GM19324 (cell line): ENCODE data around the gene NFS1.
A peak's percentile ranks its signal among the peaks of the same experiment; 100 is the strongest.
"Not testable (repeated sequence)": the region's sequence is repeated elsewhere in the genome, so short reads cannot be mapped to it uniquely, and the experiment has no call there.

Source experiments
- ATAC-seq: cut with Tn5 transposase; IDR thresholded peaks from one replicate; pipeline ENCODE4 v1.9.1; 2021; ENCODE audit warnings: mild to moderate bottlenecking, moderate library complexity; ENCODE audit not compliant: unreplicated experiment, low FRiP score

The NFS1 gene

DNA sequence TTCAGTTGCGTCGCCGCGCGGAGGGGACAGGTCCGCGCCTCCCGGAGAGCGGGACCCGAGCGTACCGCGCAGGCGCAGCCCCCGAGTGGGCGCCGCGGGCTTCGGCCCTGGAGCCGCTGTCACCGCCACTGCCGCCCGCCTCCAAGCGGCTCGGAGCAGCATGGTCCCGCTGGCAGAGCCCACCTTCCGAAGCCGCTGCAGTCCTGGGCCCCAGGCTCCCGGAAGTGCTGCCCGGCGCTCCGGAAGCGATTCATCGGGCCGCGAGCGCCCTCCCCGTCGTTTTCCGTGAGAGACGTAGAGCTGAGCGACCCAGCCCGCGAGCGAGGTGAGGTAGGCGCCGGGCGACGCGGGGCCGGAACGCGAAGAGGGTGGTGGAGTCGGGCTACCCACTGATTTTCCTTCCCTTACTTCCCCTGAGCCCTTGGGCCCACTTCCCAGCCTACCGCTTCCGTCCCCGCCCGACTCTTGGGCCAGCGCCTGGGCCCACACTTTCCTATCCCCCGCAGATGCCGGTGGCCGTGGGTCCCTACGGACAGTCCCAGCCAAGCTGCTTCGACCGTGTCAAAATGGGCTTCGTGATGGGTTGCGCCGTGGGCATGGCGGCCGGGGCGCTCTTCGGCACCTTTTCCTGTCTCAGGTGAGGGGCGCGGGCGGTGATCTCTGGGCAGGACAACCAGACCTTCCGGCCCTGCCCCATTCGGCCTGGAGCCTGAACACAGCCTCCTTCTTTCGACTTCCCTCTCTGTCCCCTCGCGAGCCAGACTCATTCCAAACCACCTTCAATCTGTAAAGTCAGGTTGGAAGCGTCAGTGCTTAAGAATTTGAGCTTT is at the start of gene NFS1, which contains the start of gene ROMO1:
TSS of gene NFS1 (minus strand) at position 226 of the 830 bp plus-strand sequence. CDS start at position 162, 64 bp downstream.
TSS of gene ROMO1 (plus strand) at position 279 of the 830 bp plus-strand sequence. CDS start at position 507, 228 bp downstream.
- peak; percentile 55 for ATAC-seq

DNA sequence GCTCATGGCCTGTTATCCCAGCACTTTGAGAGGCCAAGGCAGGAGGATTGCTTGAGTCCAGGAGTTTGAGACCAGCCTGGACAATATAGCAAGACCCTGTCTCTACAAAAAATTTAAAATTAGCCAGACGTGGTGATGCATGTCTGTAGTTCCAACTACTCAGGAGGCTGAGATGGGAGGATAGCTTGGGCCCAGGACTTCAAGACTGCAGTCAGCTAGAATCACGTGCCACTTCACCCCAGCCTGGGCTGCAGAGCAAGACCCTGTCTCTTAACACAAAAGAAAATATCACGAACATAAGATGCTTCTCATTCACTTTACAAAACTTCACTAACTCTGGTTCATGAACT is 45.3 kb upstream of the NFS1 start:
- ATAC-seq = not testable (repeated sequence)

DNA sequence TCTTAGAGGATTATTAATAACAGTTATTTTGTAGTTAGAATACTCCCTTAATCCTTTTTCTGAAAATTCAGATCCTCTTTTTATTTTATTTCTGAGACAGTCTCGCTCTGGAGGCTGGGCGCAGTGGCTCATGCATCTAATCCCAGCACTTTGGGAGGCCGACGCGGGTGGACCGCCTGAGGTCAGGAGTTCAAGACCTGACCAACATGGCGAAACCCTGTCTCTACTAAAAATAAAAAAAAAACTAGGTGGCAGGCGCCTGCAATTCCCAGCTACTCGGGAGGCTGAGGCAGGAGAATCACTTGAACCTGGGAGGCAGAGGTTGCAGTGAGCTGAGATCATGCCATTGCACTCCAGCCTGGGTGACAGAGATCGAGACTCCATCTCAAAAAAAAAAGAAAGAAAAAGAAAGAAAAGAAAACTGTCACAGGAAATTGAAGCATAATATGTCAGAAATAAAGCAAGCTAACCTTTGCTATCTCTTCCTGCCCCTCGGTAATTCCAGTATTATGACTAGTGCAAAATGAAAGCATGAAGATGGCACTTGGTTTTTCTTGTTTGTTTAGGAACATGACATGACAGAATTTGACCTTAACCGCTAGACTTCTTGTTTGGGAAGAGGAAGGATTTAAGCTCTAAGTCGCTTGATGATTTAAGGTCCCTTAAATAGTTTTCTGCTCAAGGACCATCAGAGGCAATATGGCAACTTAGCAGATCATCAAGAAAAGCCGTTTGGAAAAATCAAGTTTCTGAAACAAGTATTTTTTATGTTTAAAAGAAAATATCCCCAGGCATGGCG is 44.7 kb upstream of the NFS1 start:
- ATAC-seq = no peak

DNA sequence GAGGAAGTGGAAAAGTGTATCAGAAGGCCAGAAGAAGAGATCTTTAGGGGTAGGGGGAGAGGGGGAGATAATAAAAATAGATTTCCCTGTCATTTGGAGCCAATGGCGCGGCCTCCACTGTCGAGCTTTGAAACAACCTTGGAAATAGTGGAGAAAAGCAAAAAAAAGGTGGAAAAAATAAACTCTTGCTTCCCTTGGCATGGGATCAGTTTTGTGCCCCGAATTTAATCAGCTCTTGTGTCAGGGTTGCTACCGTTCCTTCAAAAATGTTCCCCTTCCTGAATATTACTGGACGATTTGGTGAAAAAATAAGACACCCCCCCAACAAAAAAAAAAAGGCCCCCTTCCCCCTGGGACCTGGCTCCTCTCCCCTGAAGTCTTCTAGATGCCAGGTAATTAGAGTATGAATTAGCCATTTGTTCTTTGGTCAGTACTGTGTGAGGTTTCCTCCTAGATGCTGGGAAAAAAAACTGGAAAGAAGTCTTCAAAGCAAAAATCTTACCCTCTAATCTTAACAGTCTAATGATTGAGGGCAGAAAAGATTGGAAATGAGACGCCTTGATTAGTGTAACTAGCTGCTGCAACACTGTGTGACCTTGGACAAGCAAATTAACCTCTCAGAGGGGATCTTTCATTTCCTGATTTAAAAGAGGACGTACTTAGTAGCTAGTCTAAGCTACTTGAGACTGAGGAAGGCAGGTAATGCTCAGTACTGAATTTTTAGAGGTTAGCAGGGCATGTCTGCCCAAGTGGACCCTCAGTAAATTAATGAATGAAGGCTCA is 43.8 kb upstream of the NFS1 start:
- no peak for ATAC-seq

DNA sequence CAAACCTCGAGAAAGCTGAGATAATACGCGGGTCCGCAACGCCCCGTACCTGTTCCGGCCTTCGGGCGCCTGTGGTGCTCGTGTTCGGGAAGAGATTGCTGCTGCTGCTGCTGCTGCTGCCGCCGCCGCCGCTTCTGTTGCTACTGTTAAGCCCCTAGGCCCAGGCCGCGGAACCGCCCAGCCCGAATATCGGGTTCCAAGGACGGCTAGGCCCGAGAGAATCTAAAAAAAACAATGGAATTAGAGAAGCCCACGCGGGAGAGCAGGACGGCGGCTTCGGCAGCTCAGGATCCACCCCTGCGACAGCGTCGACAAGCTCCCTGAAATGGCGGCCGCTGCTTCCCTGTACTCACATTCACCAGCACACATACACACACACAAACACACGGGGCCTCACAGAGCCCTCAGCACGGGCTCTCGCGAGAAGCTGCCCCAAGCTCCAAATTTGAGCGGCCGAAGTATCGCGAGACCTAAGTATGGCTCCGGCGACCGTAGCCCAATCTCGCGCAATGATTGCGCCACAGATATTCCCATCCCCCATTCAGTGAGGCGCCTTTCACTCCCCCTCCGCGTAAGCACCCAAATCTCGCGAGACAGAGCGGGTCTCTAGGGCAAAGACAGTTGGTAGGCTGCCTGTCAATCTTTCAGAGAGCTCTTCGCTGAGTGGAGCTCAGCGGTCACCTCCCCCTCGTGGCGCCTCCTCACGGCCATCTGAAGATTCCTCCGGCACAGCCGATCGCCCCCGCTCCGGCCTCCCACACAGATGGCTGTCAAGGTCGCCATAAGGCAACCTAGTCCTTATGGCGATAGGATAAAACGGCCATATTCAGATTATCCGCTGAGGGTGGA is 43.0 kb upstream of the NFS1 start, which contains the start of gene RBM39:
TSS of gene RBM39 (minus strand) at position 369 of the 849 bp plus-strand sequence. CDS start 1,386 bp downstream, outside the sequence.
- peak; percentile 88 for ATAC-seq

DNA sequence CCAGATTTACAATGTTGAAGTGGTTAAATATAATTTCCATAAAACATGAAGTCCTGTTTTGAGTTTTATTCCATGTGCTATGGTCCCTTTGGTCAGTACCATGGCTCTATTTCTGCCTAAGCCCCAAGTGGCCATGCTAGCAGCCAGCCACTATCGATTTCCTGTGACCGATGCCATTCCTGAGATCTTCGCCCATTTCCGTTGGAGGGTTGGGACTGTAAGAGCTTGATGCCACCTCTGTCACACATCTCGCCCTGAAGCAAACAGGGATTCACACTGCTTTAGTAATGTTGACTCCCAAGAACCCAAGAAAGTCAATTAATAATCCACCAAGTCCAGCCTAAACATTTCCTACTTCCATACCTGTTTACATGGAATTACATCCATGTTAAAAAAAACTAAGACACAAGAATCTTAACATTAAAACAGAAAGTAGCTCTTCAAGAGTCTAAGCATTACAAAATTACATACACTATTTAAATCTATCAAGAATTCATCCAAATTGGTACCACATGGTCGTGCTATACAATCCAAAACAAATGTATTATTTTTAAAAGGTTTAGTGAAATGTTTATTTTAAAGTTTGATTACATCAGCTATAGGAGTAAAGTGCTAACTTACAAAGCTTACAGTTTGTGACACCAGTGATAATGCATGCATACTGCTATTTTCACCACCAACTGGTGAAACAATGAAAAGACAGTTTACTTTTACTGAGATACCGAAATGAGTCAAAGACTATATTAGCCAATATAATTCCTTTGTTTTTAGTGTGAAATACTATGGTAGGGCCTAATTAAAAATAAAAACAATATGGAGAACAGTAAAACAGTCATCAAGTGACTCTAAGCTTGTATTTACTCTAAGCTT is 40.4 kb upstream of the NFS1 start:
- no peak for ATAC-seq

DNA sequence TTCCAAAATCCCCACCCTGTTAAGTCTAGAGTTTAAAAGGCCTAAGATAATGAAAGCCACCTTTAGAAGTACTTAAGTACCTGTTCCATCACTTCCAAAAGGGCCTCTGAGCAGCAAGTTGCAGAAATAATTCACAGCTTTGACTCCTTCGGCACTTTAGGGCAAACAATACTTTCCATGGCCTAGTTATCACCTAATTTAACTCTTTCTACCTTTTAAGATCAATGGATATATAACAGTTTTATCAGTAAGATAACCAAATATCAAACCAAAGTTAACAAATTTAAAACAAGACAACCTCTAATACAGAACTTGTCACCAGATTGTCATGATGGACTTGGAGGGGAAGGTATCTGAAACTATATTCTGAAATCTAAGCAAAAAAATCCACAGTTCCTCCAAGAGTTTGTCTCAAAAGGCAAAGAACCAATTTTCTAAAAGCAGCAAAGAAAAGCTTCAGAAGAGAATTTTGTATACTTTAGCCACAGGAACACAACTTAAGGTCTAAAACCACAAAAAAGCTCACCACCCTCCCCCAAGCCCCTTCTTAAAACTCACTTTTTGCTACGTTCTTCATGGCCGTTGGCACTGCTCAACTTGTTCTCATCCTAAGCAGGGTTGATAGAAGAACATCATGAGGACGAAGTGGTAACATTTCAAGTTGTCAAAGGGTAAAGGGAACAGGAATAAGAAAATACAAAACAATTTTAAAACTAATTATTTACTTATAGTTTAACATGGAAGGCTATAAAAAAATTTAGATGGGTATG is 39.4 kb upstream of the NFS1 start:
- no peak for ATAC-seq

DNA sequence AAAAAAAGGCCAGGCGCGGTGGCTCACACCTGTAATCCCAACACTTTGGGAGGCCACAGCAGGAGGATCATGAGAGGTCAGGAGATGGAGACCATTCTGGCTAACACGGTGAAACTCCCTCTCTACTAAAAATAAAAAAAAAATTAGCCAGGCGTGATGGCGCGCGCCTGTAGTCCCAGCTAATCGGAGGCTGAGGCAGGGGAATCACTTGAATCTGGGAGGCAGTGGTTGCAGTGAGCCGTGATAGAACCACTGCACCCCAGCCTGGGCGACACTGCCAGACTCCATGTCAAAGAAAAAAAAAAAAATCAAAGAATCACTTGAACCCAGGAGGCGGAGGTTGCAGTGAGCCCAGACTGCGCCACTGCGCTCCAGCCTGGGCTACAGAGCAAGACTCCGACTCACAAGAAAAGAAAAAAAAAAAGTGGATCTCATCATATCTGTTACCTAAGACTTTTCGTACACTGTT is 38.7 kb upstream of the NFS1 start:
- no peak for ATAC-seq

DNA sequence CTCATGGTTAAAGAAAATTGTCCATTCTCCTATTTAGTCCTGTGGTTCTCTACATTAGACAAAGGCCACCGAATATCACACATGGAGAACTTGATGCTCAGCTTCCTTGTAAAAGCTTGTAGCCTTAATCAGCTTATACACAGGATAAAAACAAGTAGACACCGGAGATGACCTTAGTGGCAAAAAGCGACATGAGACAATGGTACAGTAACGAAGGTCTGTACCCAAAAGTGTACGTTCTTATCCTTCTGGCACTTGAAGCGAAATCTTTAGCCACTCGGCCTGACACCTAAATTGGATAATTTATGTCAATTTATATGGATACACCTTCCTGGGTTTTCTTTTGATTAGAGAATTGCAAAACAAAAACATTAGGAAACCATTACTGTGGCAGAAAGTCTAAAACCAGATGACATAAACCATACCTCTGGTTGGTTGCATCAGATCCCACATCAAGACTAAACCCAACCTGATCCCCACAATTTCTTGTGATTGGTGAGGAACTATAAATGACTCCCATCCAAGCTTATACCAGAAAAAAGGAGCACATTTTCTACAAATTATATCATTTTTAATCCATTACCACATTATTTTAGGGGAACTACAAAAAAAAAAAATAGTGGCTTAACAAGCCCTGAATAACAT is 36.8 kb upstream of the NFS1 start:
- ATAC-seq = no peak

DNA sequence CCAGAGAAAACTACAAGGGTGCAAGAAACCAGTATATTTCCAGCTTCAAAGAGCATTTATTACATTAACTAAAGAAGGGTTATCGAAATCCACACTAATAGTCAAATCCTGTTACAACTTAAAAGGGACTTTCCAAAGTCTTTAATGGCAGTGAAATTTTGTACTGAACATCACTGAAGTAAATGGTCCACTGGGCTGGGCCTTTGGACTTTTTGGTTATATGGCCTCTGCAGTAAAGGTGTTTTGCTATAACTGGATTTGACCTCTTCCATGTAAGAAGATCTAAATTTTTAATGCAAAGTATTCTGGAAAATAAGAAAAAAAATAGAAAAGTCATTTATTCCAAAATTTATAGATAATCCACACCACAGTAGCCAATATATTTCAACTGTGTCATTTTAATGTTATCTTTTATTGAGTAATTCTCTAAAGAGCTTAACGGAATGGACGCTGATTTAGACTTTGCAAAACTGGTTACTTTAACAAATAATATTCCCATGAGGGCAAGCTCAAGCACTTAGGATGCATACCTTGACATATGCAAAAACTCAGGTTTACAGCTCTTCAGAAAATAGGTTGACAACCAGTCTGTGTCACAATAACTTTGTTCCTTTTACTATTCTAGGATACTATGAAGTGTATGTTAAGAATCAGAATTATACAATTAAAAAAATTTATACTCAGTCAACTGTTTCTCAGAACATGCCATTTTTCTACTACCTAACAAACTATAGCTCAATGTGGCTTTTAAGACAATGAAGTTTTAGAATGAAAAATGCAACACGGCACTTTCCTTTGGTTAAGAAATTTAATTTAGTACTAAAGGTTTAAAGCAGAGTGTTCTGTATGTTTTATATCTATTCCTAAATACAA is 35.9 kb upstream of the NFS1 start:
- no peak for ATAC-seq

DNA sequence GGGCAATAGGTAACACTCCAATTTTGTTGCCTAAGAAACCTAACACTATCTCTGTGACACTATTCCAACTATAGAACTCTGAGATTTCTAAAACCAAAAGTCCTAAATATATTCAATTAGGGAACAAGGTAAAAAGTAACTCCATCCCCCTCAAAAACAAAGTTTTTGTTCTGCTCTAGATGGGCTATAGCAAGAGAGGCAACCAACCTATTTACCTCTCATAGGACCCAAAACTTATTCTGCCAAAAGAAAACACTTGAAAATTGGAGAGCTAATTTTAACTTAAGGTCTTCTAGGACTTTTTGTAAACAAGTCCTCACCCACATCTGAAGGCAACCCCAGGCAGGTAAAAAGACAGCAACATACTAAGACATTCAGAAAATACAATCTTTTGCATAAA is 35.2 kb upstream of the NFS1 start:
- ATAC-seq = no peak

DNA sequence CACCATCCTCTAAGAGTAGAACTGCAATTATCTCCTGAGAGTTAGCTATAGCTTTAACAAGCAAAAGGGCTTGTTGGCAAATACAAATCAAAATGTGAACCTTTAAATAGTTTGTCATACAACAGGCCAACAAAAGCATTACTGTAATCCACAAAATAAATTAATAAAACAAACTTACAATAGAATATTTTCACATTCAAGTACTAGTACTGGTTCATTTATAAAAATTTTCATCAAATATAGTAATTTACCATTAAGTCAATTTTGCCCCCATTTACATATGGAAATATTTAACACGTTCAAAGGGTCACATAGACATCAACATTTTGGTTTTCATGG is 33.5 kb upstream of the NFS1 start:
- no peak for ATAC-seq

DNA sequence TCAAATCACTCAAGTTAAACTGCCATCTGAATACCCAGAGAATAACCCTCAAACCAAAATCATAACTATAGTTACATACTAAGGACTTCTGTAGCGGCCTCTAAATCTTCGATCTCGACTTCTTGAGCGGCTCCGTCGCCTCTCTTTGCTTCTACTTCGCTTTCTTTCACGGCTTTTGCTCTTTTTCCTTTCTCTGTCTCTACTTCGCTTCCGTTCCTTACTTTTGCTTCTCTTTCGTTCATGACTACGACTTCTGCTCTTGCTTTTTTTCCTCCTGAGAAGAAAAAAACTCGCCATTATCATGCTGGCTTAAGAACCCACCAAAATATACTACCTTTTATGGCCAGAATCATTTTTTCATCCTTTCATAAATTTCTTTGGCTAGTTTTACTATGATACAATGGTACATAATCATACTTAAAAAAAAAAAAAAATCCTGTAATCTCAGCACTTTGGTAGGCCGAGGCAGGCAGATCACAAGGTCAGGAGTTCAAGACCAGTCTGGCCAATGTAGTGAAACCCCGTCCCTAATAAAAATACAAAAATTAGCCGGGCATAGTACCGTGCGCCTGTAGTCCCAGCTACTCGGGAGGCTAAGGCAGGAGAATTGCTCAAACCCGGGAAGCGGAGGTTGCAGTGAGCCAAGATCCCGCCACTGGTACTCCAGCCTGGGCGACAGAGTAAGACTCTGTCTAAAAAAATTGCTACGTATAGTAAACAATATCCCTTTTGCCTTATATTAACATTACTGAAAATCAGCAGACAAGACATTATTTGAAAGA is 32.9 kb upstream of the NFS1 start:
- no peak for ATAC-seq

DNA sequence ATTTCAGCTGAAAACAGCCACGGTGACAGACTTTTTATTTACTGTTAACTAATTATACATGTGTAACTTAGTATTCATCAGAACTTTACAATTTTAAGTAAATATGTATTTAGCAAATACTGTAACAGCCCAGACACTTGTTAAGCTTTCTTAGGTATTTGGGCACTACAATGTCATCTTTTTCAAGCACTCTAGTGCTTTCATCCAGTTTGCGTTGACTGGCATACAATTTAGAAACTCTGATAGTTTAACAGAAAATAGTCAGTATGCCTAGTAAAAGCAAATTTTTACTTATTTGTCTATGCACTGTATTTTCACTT is 32.3 kb upstream of the NFS1 start:
- no peak for ATAC-seq

DNA sequence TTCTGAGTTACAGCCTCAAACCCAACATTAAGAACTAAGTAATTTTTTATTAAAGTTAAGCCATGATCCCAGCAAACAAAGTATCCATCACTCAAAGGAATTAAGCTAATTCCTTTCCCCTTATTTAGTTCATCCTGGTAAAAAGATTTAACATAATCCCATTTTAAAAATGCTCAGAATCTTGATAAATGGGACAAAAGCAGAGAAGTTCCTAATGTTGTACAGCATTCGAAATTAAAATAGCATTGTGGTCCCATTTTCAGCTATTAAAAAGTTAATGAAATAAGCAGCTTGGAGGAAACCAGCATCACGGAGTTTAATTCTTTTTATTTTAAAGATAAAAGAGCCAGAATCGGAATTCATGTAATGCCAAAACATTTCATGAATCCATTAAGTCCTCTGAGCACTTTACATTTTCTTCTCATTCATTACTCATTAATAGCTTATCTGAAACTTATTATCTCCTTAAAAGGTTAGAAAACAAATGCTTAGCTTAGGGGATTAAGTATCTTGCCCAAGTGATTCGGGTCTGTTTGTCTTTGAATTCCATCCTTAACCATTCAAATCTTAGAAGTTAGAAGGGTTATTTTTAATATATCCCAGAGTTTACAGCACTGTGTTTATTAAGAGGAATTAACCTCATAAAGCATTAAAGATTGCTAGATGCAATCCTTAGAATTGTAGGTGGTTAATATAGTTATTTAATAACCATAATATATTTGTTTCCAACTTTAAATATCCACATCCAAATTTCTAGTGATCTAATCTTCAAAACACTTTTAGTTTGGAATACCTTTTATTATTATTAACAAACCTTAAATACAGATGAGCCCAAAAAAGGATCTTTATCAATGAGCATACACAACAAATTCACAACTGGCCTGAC is 31.7 kb upstream of the NFS1 start:
- ATAC-seq = no peak
